Inflammatory macrophage treated with lipopolysaccharide for 1 hour (primary cell): ENCODE measurements around the gene KIF26B.
A peak's percentile ranks its signal among the peaks of the same experiment; 100 is the strongest.

ENCODE experiments used
- DNase-seq, 2 donors: peaks; one replicate each; pipeline ENCODE4 v3.0.0-alpha.2; 2020 to 2022

Gene KIF26B

GRCh38 chr1:245609354-245610150 lies 454.8 kb downstream of the KIF26B start:
- no peak for DNase-seq

- no peak for DNase-seq
These were observed 456.5 kb downstream of the KIF26B start for GRCh38 chr1:245611251-245611650.

- DNase-seq = no peak
These were observed 459.7 kb downstream of the KIF26B start for GRCh38 chr1:245614476-245614875.

GRCh38 chr1:245615001-245615400 lies 460.2 kb downstream of the KIF26B start:
- DNase-seq = peak in 1 of 2 donors; percentile 6

GRCh38 chr1:245621589-245621988 lies 466.8 kb downstream of the KIF26B start:
- no peak for DNase-seq

- no peak for DNase-seq
These were observed 467.7 kb downstream of the KIF26B start for GRCh38 chr1:245622332-245623014.

- DNase-seq = no peak
These were observed 486.6 kb downstream of the KIF26B start for GRCh38 chr1:245641384-245641783.

- DNase-seq = no peak
These were observed 490.6 kb downstream of the KIF26B start for GRCh38 chr1:245645406-245645805.

GRCh38 chr1:245645894-245646293 lies 491.1 kb downstream of the KIF26B start:
- DNase-seq = peak; percentile 12 to 43

GRCh38 chr1:245648749-245649522 lies 494.2 kb downstream of the KIF26B start:
- no peak for DNase-seq

- no peak for DNase-seq
These were observed 494.9 kb downstream of the KIF26B start for GRCh38 chr1:245649666-245650065.

GRCh38 chr1:245650441-245650960 lies 495.7 kb downstream of the KIF26B start:
- no peak for DNase-seq

- no peak for DNase-seq
These were observed 496.3 kb downstream of the KIF26B start for GRCh38 chr1:245651093-245651492.

GRCh38 chr1:245652116-245652515 lies 497.3 kb downstream of the KIF26B start:
- no peak for DNase-seq

- DNase-seq = peak in 1 of 2 donors; percentile 4
These were observed 498.1 kb downstream of the KIF26B start for GRCh38 chr1:245652660-245653427.

- no peak for DNase-seq
These were observed 499.8 kb downstream of the KIF26B start for GRCh38 chr1:245654460-245655050.

GRCh38 chr1:245656189-245656717 lies 501.5 kb downstream of the KIF26B start:
- DNase-seq = no peak

- DNase-seq = no peak
These were observed 502.6 kb downstream of the KIF26B start for GRCh38 chr1:245657371-245657770.

- DNase-seq = no peak
These were observed 508.6 kb downstream of the KIF26B start for GRCh38 chr1:245663373-245663772.

GRCh38 chr1:245663841-245664240 lies 509.1 kb downstream of the KIF26B start:
- no peak for DNase-seq

- DNase-seq = no peak
These were observed 511.6 kb downstream of the KIF26B start for GRCh38 chr1:245666412-245666811.

GRCh38 chr1:245671349-245671748 lies 516.6 kb downstream of the KIF26B start:
- no peak for DNase-seq
